GM19035 (cell line): ENCODE data around the gene RCBTB2.

Experiments
- ATAC-seq: cut with Tn5 transposase; IDR thresholded peaks from one replicate; pipeline ENCODE4 v1.9.1; 2021; ENCODE audit not compliant: unreplicated experiment

The RCBTB2 gene

DNA sequence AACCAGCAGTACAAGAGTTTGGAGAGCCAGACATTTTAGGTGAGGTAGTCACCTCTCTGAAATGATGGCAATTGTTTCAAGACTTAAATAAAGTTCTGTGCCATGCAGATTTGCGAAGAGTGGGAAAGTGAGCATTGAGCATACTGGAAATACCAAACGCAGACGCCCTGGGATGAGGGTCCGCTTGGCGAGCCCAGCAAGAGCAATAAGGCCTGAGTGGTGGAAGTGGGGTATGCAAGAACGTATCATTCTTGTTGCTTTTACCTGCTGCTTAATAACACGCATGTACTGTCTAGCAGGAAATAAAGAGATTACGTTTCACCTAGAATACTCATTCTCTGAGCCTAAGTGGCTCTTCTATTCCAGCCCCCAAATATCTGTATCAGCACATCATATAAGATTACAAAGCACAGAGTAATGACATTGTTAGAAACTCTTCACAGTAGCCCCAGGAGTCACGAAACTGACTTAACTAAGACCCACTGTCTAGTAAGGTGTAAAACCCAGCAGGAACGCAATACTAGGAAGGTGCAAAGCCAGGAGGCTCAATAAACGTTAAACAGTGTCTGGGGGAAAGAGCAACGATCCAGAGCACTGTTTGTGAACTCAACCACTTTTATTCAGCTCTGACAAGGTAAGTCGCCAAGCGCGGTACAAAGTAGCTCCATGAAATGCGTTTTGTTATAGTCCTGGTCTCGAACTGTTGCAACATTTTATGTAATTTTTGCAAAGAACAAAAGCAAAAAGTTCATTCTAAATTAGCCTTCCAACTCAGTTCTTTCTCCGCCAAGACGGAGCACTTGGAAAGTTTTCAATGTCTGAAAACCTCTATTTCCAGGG lies 1.2 kb downstream of the RCBTB2 start:
- no peak for ATAC-seq

DNA sequence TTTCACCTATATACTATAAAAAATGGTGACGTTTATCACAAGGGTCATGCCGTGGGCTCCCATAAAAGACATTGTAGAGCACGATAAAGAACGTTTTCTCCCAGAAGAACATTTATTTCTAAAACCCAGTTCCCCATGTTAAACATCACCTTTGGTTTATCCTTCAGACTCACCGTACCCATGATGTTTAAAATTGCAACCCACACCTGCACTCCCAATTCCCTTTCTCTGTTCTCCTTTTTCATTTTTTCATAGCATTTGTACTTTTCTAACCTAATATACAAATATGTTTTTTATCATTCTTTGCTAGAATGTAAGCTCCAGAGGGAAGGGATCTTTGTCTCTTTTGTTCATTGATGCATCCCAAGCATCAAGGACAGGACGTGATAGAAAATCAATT lies 2.0 kb downstream of the RCBTB2 start:
- ATAC-seq: no peak

DNA sequence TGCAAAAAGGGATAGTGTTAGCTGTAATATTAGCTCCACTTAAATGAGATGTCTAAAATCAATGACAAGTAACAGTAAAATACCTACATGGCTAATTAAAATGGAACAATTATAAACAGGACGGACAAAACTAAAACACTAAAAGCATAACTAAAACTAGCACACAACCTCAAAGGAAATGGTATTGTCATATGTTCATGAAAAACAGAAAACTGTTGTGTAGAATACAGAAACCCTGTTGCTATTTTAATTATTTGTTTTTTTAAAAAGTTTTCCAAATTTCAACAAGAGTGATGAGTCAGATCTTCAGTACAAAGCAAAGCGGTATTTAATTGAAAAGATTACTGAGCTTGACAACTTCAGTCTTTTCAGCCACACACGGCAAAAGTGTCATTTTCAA lies 4.2 kb downstream of the RCBTB2 start:
- no peak for ATAC-seq

DNA sequence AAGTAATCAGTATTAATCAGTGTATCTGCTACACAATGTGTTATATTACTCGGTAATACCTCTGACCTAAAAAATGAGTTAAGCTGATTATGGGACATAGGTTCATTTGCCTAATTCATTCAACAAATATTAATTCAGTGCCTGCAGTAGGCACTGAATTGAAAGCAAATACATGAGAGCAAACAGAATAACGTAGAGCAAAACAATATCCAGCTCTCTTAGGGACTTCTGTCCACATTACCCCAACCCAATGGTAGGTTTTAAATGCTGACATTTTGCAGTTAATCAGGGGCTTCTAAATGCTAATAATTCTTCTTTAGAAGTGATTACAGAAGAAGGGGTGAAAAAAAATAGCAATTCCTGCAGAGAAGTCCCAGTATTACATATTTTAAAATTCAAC lies 4.9 kb downstream of the RCBTB2 start:
- no peak for ATAC-seq

DNA sequence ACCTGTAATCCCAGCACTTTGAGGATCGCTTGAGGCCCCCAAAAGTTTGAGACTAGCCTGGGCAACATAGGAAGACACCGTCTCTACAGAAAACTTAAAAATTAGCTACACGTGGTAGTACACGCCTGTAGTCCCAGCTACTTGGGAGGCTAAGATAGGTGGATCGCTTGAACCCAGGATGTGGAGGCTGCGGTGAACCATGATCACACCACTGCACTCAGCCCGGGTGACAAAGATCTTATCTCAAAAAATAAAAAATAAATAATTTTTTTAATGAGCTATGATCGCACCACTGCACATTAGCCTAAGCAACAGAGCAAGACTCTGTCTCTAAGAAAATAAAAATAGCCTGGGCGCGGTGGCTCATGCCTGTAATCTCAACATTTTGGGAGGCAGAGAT lies 6.6 kb downstream of the RCBTB2 start:
- ATAC-seq: no peak

DNA sequence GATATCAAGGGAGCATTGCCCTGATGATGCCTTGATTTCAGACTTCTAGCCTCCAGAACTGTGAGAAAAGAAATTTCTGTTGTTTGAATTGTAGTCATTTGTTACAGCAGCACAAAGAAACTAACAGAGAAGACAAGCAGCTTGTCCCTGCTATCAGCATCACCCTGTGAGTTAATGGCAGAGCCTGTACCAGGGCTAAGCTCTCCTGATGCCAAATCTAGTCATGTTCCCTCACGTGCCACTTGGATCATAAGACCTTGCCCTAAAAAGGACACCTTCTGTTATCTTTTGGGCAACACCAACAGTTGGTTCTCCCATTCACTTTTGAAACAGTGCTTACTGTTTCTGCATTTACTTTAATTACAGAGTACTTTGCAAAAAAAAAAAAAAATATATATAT lies 14.8 kb downstream of the RCBTB2 start:
- ATAC-seq: no peak

DNA sequence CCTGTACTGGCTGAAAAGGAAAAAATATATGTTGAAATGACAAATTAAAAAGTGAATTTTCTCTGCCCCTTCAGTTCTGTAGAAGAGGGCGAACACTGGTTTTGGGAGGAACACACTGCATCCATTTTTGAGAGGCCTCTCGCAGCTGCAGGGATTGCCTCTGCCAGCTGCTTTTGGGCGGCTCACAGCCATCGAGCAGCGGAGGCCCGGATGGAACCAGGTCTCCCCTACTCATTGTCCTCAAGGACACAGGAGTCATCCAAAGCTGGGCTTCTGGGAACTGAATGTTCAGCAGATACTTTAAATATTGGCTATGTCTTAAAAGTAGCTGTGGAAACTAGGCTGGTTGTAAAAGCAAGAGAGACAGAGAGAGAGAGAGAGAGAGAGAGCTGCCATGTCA lies 17.1 kb downstream of the RCBTB2 start:
- ATAC-seq: no peak

DNA sequence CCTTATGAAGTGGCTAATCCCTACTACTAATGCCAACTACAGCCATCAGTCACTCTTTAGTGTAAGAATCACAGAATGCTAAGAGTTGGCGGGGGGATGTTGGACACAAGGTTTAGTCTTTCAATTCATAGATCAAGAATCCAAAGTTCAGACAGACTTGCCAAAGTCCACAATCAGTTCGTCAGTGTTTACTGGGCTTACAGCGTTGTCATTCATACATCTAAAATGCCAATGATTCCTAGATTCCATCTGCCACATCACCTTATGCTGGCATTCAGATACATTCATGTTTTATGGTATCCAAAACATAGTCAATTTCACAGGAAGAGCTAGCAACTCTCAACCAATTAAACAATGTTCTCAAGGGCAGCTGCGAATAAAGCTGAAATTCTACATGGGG lies 18.1 kb downstream of the RCBTB2 start:
- no peak for ATAC-seq

DNA sequence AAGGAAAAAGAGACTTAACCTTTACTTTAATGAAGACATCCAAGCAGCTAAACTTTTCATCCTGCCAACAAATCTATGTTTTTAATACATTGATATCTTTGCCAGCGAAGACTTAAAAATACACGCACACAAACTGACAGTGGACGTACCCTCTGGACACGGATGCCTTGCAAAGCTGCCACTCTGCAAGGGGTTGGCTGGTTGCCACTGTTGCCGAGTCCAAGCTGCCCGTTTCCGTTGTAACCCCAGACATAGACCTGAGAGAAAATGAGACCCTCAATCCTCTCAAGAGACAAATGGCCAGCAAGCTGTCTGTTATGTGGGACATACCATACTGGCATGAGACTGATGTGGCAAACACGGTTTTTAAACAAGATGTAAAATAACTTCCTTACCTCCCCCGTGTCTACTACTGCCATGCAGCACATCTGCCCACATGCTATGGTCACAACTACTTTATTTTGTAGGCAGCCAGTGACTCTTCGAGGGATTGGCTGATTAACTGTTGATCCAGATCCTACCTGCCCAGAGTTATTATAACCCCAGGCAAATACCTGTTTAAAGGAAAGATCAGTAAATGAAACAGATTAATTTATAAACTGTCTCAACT lies 21.2 kb downstream of the RCBTB2 start:
- no peak for ATAC-seq

DNA sequence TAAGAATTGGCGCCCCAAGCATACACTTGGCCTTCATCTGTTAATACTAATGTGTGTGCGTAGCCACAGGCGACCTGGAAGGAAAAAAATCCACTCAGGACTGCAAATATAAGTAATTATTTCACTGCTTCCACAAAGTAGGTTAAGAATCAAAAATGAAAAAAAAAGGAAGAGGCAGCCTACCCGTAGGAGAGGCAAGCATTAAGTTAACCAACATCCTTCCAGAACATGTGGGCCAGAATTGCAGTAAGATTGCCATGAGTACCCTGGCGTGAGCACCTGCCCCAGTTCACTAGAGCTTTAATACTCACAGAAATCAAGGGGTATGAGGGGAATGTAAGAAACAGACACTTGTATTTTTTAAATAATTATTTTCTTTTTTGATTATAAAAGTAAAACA lies 22.2 kb downstream of the RCBTB2 start:
- ATAC-seq: no peak

DNA sequence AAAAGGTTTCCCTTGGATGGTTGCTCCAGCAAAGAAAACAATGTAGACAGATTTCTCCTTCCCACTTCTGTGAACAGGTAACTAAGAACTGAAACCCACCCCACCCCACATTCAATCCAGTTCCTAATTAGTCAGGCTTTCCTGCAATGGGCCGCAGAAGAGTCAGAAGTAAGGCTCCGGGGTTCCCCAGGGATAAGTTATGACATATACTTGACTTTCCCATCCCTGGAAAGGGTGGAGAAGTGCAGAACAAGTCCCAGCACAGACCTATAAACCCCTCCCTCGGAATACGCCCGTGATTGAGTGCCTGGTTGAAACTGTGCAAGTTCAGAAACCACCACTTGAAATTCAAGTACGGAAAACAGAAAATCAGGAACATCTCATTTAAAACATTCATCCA lies 24.9 kb downstream of the RCBTB2 start:
- ATAC-seq: no peak

DNA sequence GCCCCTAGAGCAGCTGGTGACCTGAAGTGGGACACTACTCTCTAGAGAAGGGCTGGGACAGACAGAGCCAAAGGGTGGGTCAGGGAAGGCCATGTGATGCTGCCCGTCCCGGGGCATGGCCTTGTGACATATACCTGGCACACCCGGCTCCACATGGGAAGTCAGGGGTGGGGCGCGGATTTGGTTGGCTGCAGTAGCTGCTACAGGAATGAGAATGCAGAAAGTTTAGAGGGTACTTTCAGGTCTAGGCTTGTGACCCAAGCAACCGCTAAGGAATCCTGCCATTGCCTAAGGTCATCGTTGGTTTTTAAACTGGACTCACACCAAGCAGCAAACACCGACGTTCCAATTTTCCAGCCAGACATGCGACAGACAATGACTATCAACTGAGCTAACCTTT lies 25.9 kb downstream of the RCBTB2 start:
- ATAC-seq: no peak

DNA sequence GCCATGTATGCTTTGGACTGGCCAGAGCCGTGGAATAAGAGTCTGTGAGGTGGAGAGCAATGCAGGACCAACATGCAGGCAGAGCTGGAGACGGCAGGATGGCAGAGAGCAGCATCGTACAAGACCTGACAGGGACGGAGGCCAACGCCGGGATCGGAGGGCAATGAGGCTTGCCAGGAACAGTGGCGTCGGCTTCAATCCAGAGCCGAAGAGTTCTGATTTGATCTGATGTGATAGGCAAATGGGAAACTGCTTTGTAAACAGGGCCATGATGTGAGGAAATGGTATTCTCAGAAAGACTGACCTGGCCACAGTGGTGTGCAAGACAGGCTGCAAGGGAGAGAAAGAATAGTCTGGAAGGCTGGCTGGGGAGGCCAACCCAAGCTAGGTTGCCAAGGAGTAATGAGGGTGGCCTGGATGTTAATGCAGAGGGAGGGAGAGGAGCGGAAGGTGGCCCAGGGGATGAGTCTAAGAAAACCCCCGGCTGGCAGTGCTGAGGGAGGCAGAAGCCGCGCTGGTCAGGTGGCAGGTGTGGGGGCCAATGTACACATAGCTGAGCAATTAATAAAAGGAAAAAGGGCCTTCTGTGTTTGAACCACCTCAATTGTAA lies 26.7 kb downstream of the RCBTB2 start:
- ATAC-seq: peak; percentile 10

DNA sequence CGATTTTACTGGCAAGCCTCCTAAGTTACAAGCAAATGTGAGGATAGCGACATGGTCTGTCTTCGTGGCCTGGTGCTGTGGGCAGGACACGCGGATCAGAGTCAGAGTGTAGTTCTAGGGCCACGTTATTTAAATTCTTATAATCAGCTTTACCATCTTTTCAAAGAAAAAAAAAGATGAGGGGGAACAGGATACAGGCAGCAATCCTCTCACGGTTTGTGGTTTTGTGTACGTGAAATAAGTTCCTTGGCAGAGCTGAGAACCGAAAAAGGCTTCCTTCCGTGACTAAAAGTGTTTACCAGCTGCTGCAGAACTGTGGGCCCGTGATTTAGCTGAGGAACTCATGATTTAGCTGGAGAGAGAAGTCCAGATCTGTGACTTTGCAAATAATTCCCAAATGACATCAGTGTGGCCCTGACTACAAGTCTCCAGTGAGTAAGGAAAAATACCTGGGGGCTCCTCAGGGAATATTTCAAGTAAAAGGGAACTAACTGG lies 27.2 kb downstream of the RCBTB2 start:
- ATAC-seq: peak; percentile 80

DNA sequence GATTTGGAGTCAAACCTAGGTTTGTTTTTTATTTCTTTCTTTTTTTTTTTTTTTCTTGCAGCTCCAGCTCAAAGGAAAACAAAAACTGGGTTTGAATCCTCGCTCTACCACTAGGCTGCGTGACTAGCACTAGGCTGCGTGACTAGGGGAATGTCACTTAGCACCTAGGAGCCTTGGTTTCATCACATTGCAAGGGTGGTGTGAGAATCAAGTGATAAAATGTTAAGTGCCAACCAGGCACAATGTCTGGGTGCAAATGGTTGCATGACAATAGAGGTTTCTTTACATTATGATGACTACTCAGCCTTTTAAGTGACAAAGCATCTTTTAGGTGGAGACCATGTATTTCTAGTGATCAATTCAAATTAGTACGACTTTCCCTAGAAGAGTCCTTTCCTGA lies 27.9 kb downstream of the RCBTB2 start:
- ATAC-seq: peak; percentile 3

DNA sequence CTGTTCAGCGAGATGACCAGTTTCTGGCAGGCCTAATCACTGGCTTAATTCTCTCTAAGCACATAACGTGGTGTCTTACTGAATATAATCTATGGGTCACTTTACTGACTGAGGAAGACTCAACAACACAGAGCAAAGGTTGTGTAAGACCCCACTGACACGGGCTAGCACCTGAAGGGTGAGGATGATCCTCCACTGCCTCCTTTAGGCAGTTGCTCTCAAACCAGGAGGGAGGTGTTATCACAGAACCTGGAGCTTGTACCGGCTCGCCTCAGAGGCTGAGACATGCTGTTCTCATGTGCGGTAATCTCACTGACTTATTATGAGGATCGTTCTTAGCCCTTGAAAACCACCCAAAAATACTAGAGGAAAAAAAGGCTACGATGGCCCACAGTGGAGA lies 28.3 kb downstream of the RCBTB2 start:
- no peak for ATAC-seq

DNA sequence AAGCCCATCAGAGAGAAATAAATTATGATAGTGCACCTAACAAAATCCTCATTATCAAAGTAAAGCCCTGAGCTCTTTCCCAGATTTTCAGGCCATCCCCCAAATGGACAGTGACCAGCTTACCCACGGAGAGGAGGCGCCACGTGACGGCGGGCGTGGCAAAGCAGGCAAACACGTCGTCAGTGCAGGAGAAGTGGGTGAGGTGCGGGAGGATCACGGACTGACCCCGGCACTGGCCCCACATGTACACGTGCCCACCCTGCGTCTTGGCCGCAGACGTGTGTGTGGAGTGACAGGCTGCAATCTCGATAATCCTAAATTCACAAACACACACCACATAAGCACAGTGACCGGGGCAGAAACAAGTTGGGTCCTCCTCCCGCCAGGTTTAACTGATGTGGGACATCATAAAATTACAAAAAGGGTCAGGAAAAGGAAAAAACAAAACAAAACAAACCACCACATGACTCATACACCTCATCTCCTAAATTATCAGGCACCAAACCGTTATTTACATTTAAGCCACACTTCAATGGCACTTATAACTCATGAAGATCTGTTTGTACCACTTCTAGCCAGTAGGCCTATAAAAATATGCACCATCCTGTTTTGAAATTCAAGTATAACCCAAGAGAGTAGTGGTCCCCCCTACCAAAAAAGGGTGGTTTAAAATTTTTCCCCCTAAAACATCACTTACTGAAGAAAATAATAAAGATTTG lies 30.1 kb downstream of the RCBTB2 start:
- ATAC-seq: no peak

DNA sequence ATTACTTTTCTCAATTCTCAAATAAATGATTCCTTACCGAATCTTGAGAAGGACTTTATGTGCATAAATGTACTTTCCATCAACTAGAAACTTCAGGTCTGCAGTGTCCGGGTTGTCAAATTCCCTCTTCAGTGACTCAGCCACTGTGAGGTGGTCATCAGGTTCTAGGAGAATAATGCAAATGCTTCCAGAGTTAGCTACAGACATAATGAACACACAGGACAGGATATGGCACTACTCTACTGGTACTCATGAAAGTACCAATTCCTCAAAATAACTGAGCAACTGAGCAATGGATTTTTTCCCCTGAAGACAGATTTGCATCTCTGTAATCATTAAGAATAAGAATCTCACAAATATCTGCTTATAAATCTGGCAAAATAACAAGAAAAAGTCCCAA lies 31.2 kb downstream of the RCBTB2 start:
- ATAC-seq: no peak

DNA sequence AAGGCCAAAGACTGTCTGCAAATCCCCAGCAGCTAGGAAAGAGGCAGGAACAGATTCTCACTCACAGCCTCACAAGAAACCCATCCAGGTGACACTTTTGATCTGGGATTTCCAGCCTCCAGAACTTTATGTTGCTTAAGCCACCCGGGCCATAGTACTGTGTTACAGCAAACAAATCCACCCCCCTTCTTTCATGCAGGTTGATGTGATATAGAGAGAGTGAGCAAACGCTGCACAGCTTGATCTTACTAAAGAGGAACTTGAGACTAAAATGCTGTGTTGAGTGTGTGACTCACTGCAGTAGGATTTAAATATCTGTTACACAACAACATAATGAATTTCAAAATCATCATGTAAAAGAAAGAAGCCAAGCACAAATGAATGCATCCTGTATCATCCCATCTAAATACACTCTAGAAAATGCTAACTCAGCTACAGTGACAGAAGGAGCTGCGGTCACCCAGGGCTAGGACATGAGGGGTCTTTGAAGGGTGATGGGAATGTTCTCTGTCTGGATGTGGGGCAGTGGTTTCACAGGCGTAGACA lies 32.2 kb downstream of the RCBTB2 start:
- no peak for ATAC-seq

DNA sequence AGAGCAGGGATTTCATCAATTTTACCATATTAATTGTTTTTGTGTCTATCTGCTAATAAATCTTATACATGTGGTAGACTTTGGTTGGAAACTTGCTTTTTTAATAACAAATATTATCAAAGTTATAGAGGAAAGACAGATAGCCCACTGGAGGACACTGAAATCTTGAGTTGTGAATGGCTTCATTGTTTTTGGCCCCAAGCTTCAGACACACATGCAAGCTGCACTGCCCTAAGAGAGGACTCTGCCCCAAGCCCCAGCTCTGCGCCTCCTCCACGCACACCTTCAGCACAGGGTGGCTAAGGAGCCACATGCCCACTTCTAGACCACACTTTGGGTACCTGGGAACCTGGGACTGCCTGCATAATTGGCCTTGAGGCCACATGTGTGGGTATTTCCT lies 35.2 kb downstream of the RCBTB2 start:
- ATAC-seq: no peak
